GM19025 (cell line): ENCODE measurements around the gene PCLO.
A peak's percentile ranks its signal among the peaks of the same experiment; 100 is the strongest.
"Not testable (repeated sequence)": the region's sequence is repeated elsewhere in the genome, so short reads cannot be mapped to it uniquely, and the experiment has no call there.

Experiments
- ATAC-seq: cut with Tn5 transposase; IDR thresholded peaks from one replicate; pipeline ENCODE4 v1.9.1; 2021; ENCODE audit warnings: mild to moderate bottlenecking, low read depth, moderate library complexity; ENCODE audit not compliant: unreplicated experiment

The PCLO gene

GRCh38 chr7:82750007-82750406 is 412.7 kb downstream of the PCLO start:
- no peak for ATAC-seq

- ATAC-seq = no peak
Observed at GRCh38 chr7:82745820-82746219, 416.9 kb downstream of the PCLO start.

GRCh38 chr7:82745117-82745516 is 417.6 kb downstream of the PCLO start:
- ATAC-seq = no peak

GRCh38 chr7:82742163-82742562 is 420.5 kb downstream of the PCLO start:
- no peak for ATAC-seq

- no peak for ATAC-seq
Observed at GRCh38 chr7:82741493-82741892, 421.2 kb downstream of the PCLO start.

- no peak for ATAC-seq
Observed at GRCh38 chr7:82740246-82740848, 422.3 kb downstream of the PCLO start.

GRCh38 chr7:82736633-82737032 is 426.1 kb downstream of the PCLO start:
- ATAC-seq = no peak

GRCh38 chr7:82732677-82733076 is 430.0 kb downstream of the PCLO start:
- ATAC-seq = no peak

GRCh38 chr7:82729172-82730030 is 433.3 kb downstream of the PCLO start:
- ATAC-seq = no peak

- ATAC-seq = no peak
Observed at GRCh38 chr7:82726038-82726800, 436.5 kb downstream of the PCLO start.

- ATAC-seq = no peak
Observed at GRCh38 chr7:82723411-82723810, 439.3 kb downstream of the PCLO start.

- ATAC-seq = no peak
Observed at GRCh38 chr7:82722946-82723345, 439.7 kb downstream of the PCLO start.

GRCh38 chr7:82715344-82715743 is 447.3 kb downstream of the PCLO start:
- peak; percentile 88 for ATAC-seq

GRCh38 chr7:82714883-82715282 is 447.8 kb downstream of the PCLO start:
- no peak for ATAC-seq

- ATAC-seq = no peak
Observed at GRCh38 chr7:82713506-82713905, 449.2 kb downstream of the PCLO start.

GRCh38 chr7:82706344-82706743 is 456.3 kb downstream of the PCLO start:
- ATAC-seq = not testable (repeated sequence)

GRCh38 chr7:82705517-82706260 is 457.0 kb downstream of the PCLO start:
- ATAC-seq = no peak

GRCh38 chr7:82704121-82704520 is 458.6 kb downstream of the PCLO start:
- ATAC-seq = no peak
